K562 (cell line): ENCODE data around the gene PPA1. TPM values are rescaled to one million over a fixed set of nuclear protein-coding genes. Genes with fewer than 3 reads are reported as not detected.

ENCODE experiments used
- ATAC-seq: fragments of 200-7000 bp; cut with Tn5 transposase; 3 replicates; pipeline ENCODE4 v1.9.1; 2020; ENCODE audit warnings: moderate library complexity
- BruUV-seq: library from RNA; stranded (reverse); fragments of 400-500 nt; replicated peaks from 2 replicates; lab custom pipeline; 2021; lab: Mats Ljungman, UMichigan
- CTCF ChIA-PET: fragments of 300-600 bp; formaldehyde crosslinking; extraction: SDS; loops from one replicate; lab custom pipeline; 2021; ENCODE audit warnings: low intra/inter-chr PET ratio; lab: Yijun Ruan, JAX
- POLR2A ChIA-PET: fragments of 300-600, 350-650 bp; sonication (Branson Sonifier 250); formaldehyde crosslinking; extraction: SDS; loops from one replicate; lab custom pipeline; 2021; ENCODE audit warnings: antibody characterized with exemption, inconsistent platforms; lab: Yijun Ruan, JAX
- DNase-seq, 4 experiments: peaks; one replicate each; pipeline versions ENCODE4 v3.0.0 to v3.0.0-alpha.2; 2011 to 2018; ENCODE audit warnings: low spot score in 3 of 4, mixed read lengths in 3 of 4; ENCODE audit errors: extremely low read depth in 1 of 4
- FAIRE-seq: peaks from 2 replicates; lab custom pipeline; 2011; peaks lifted over from hg19 to GRCh38; lab: Jason Lieb, UNC
- H2AFZ ChIP-seq: 2 replicates; pipeline ENCODE4 v1.6.0; 2011; ENCODE audit warnings: low read depth, low read length, control low read depth, inconsistent platforms
- H3K27ac ChIP-seq: fragments of 200-600 bp; 3 replicates; pipeline ENCODE4 v1.8.0; 2011; ENCODE audit warnings: low read depth, mild to moderate bottlenecking, control low read depth, inconsistent platforms, low read length, moderate library complexity, mixed read lengths; ENCODE audit errors: extremely low read depth
- H3K27me3 ChIP-seq, 2 experiments: fragments of 300-600 bp in 1 of 2; 2 replicates in 1 of 2; 3 replicates in 1 of 2; pipeline versions ENCODE4 v1.6.0 to v1.8.0; 2011; ENCODE audit warnings: inconsistent platforms in 2 of 2, low read length in 2 of 2, mild to moderate bottlenecking in 1 of 2, mixed read lengths in 1 of 2, moderate library complexity in 1 of 2; ENCODE audit not compliant: control insufficient read depth in 2 of 2, insufficient read depth in 2 of 2
- H3K36me3 ChIP-seq: fragments of 300-600 bp; 3 replicates; pipeline ENCODE4 v1.8.0; 2011; ENCODE audit warnings: mild to moderate bottlenecking, low read length, inconsistent platforms; ENCODE audit not compliant: control insufficient read depth, insufficient read depth
- H3K4me1 ChIP-seq, 2 experiments: fragments of 200-600 bp in 1 of 2; replicated peaks in 1 of 2; 2 replicates in 1 of 2; 3 replicates in 1 of 2; pipeline versions ENCODE4 v1.5.1 to v1.8.0; 2011; ENCODE audit warnings: inconsistent platforms in 2 of 2, low read length in 2 of 2, mild to moderate bottlenecking in 1 of 2, mixed read lengths in 1 of 2, moderate library complexity in 1 of 2; ENCODE audit not compliant: control insufficient read depth in 2 of 2, insufficient read depth in 2 of 2
- H3K4me2 ChIP-seq: 2 replicates; pipeline ENCODE4 v1.6.1; 2011; ENCODE audit warnings: low read length, control low read depth, inconsistent platforms, mixed read lengths; ENCODE audit not compliant: insufficient read depth
- H3K4me3 ChIP-seq: fragments of 200-600 bp; sonication (generic), shearing (Covaris generic); 2 replicates; pipeline ENCODE4 v1.5.1; 2016; ENCODE audit warnings: control low read depth, inconsistent platforms
- H3K79me2 ChIP-seq: fragments of 200-600 bp; 3 replicates; pipeline ENCODE4 v1.8.0; 2011; ENCODE audit warnings: low read length, inconsistent platforms; ENCODE audit not compliant: control insufficient read depth, insufficient read depth
- H3K9ac ChIP-seq, 2 experiments: 2 replicates each; pipeline versions ENCODE4 v1.6.0 to v1.6.1; 2011; ENCODE audit warnings: low read depth in 2 of 2, low read length in 2 of 2, control low read depth in 1 of 2, inconsistent platforms in 1 of 2, mild to moderate bottlenecking in 1 of 2, mixed read lengths in 1 of 2; ENCODE audit not compliant: insufficient read depth in 1 of 2
- H3K9me1 ChIP-seq: one replicate; pipeline ENCODE4 v1.6.0; 2011; ENCODE audit warnings: inconsistent platforms, mild to moderate bottlenecking, low read length, moderate library complexity; ENCODE audit not compliant: control insufficient read depth, insufficient read depth
- H3K9me3 ChIP-seq: replicated peaks from 2 replicates; pipeline ENCODE4 v1.5.1; 2011; ENCODE audit warnings: low read depth, low read length, inconsistent platforms; ENCODE audit not compliant: control insufficient read depth, insufficient read depth
- H4K20me1 ChIP-seq: replicated peaks from 2 replicates; pipeline ENCODE4 v1.6.1; 2011; ENCODE audit warnings: low read length, inconsistent platforms, mixed read lengths; ENCODE audit not compliant: control insufficient read depth, insufficient read depth
- ATF1 ChIP-seq, 2 experiments: fragments of 450-650 bp in 1 of 2; IDR thresholded peaks; 2 replicates each; pipeline ENCODE4 v1.6.1; 2016; ENCODE audit warnings: missing compliant biosample characterization in 1 of 2, missing genetic modification characterization in 1 of 2
- COPS2 ChIP-seq: fragments of 450-650 bp; conservative IDR thresholded peaks from 2 replicates; pipeline ENCODE4 v1.6.1; 2016; ENCODE audit warnings: mild to moderate bottlenecking, moderate library complexity
- DACH1 ChIP-seq: fragments of 450-650 bp; IDR thresholded peaks from 2 replicates; pipeline ENCODE4 v1.6.1; 2018; ENCODE audit not compliant: partially characterized antibody
- MCM2 ChIP-seq: fragments of 450-650 bp; IDR thresholded peaks from 2 replicates; pipeline ENCODE4 v1.6.1; 2017; ENCODE audit warnings: low read depth, mild to moderate bottlenecking
- MYBL2 ChIP-seq, 2 experiments: fragments of 450-650 bp in 1 of 2; sonication (generic) in 1 of 2; formaldehyde crosslinking in 1 of 2; IDR thresholded peaks; 2 replicates each; pipeline versions ENCODE4 v1.6.1 to v1.8.1; 2017 to 2022; ENCODE audit warnings: borderline replicate concordance in 1 of 2, inconsistent platforms in 1 of 2, low read depth in 1 of 2, mild to moderate bottlenecking in 1 of 2, missing genetic modification reagents in 1 of 2, moderate library complexity in 1 of 2
- NR2C2 ChIP-seq, 2 experiments: fragments of 200-800 bp in 1 of 2; sonication (Bioruptor generic) in 1 of 2; sonication (generic) in 1 of 2; formaldehyde crosslinking in 1 of 2; IDR thresholded peaks; 2 replicates each; pipeline versions ENCODE4 v1.6.1 to v1.8.0; 2016 to 2022; ENCODE audit warnings: mild to moderate bottlenecking in 1 of 2, missing compliant biosample characterization in 1 of 2, missing genetic modification characterization in 1 of 2, missing genetic modification reagents in 1 of 2
- RAD51 ChIP-seq: fragments of 450-650 bp; IDR thresholded peaks from 2 replicates; pipeline ENCODE4 v1.7.1; 2016; ENCODE audit warnings: low read depth, mild to moderate bottlenecking, borderline replicate concordance
- SMARCA4 ChIP-seq: fragments of 450-650 bp; IDR thresholded peaks from 2 replicates; pipeline ENCODE4 v1.6.1; 2016
- SPI1 ChIP-seq: IDR thresholded peaks from 2 replicates; pipeline ENCODE4 v1.6.1; 2011; ENCODE audit warnings: low read depth, low read length, control low read depth, borderline replicate concordance
- TEAD1 ChIP-seq, 2 experiments: fragments of 450-650 bp in 1 of 2; sonication (generic) in 1 of 2; formaldehyde crosslinking; IDR thresholded peaks; 2 replicates each; pipeline versions ENCODE4 v1.4.0 to v1.8.0; 2020 to 2022; ENCODE audit warnings: mild to moderate bottlenecking in 2 of 2, missing genetic modification reagents in 1 of 2
- TEAD4 ChIP-seq, 2 experiments: sonication (generic) in 1 of 2; formaldehyde crosslinking in 1 of 2; IDR thresholded peaks; 2 replicates each; pipeline versions ENCODE4 v1.6.1 to v1.8.0; 2012 to 2022; ENCODE audit warnings: borderline replicate concordance in 1 of 2, inconsistent platforms in 1 of 2, low read length in 1 of 2, mild to moderate bottlenecking in 1 of 2, missing genetic modification reagents in 1 of 2
- TRIM24 ChIP-seq, 2 experiments: fragments of 450-650 bp; IDR thresholded peaks; 2 replicates each; pipeline ENCODE4 v1.6.1; 2016
- XRCC3 ChIP-seq: fragments of 450-650 bp; IDR thresholded peaks from 2 replicates; pipeline ENCODE4 v1.6.1; 2017; ENCODE audit warnings: mild to moderate bottlenecking, moderate library complexity
- ZZZ3 ChIP-seq: fragments of 450-650 bp; IDR thresholded peaks from 2 replicates; pipeline ENCODE4 v1.6.1; 2016; ENCODE audit warnings: antibody characterized with exemption, mild to moderate bottlenecking, moderate library complexity
- WGBS: fragments of 100-300 bp; shearing (Covaris generic); methylation state at CpG from one replicate; pipeline ENCODE4 v1.1.6; 2016; ENCODE audit warnings: low coverage, mixed read lengths; ENCODE audit not compliant: insufficient coverage; ENCODE audit errors: missing lambda C conversion rate; 5-methylcytosine and 5-hydroxymethylcytosine counted together
- in situ Hi-C: fragments of 300-500 bp; cut with MboI; formaldehyde crosslinking; loops from 4 replicates; pipeline ENCODE4 v1.15.0; 2018; ENCODE audit warnings: inconsistent platforms, mixed read lengths
- intact Hi-C: fragments of 100-400 bp; cut with micrococcal nuclease; formaldehyde crosslinking; loops from 2 replicates; pipeline ENCODE4 v1.14.2; 2022
- polyA plus RNA-seq, 8 experiments: library from polyadenylated mRNA; depleted of rRNA in 4 of 8; stranded (reverse) in 5 of 8; unstranded in 3 of 8; fragments of >200 nt; fragmentation: Nextera tagmentation in 2 of 8; fragmentation: Illumina TruSeq in 1 of 8; extraction: Ambion mirVana in 2 of 8; extraction: Trizol in 1 of 8; gene quantifications; 2 replicates each; pipeline versions ENCODE4 v1.2.1 to v1.2.3, GENCODE V29; 2011 to 2014; ENCODE audit warnings: inconsistent platforms in 1 of 8, missing spikeins in 1 of 8
- total RNA-seq, 7 experiments: library from RNA; depleted of rRNA in 6 of 7; stranded (reverse); fragments of >200 nt in 6 of 7; fragmentation: Illumina TruSeq in 2 of 7; extraction: Trizol in 2 of 7; gene quantifications; 2 replicates each; pipeline versions ENCODE4 v1.2.1 to v1.2.3, GENCODE V29; 2011 to 2021; ENCODE audit warnings: low replicate concordance in 1 of 7
- TF ChIP-seq, protein P1 (sequence below): fragments of 450-650 bp; IDR thresholded peaks from 2 replicates; pipeline ENCODE4 v1.7.0; 2016; ENCODE audit warnings: borderline replicate concordance
- TF ChIP-seq, protein P2 (sequence below): fragments of 450-650 bp; IDR thresholded peaks from 2 replicates; pipeline ENCODE4 v1.6.1; 2016; ENCODE audit warnings: mild to moderate bottlenecking
- TF ChIP-seq, protein P3 (sequence below): sonication (generic); formaldehyde crosslinking; IDR thresholded peaks from 2 replicates; pipeline ENCODE4 v1.8.0; 2022; ENCODE audit warnings: mild to moderate bottlenecking, missing genetic modification reagents

PPA1 gene
- total and polyA plus RNA-seq, 9 of the 15 experiments (the other 6 are each of a cell fraction or from before 2014, with no cell fraction given): 301 to 635 (median 471) TPM

DNA sequence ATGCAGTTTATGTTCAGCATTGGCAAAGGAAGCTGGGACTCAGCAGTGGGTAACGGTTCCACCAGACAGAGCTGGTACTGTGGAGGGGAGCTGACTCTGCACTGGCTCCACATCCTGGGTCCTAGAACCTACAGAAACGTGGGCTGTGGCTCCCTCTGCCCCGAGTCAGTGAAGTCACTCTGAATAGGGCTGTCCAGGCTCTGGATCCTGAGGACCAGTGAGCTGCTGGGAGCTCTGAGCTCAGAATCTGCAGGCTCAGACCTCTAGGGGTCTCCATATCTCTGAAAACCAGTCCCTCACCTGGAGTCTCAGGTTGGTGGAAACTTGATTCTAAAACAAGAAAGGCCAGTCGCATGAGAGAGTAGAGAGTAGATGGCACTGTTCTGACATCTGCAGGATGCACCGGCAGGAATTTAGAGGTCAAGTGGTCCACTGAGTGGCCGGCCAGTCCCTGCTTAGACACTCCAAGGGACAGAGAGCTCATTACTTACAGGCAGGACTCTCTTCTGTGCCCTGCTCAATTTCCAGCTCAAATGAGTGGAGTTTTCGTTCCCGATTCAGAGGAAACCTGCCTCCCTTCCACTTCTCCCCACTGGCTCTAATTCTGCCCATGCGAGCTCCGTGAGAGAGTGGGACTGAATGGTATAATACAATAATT is 31.9 kb upstream of the PPA1 start:
- Histone ChIP-seq H4K20me1 (peaks cover 5% of the 10 kb centered on the region; the same call in 1 of the 2 replicates), H3K9ac (no peak overlapping the region), H3K9me3 (no peaks in the 10 kb centered on the region), H3K79me2 (no peaks in the 10 kb centered on the region), H3K9me1 (no peaks in the 10 kb centered on the region), H3K27me3 (peaks cover 20 to 57% of the 10 kb centered on the region in 2 experiments), H2AFZ (no peak overlapping the region), H3K4me1 (peaks cover 0 to 5% of the 10 kb centered on the region in 2 experiments; a peak in 2 of 5 replicates), H3K27ac (no peak overlapping the region), H3K4me2 (no peak overlapping the region), H3K4me3 (no peak overlapping the region), H3K36me3 (no peaks in the 10 kb centered on the region)
- DNase-seq (peak; percentile 47 to 67 (median 58)), FAIRE-seq (peak; percentile 54), ATAC-seq (peak; percentile 94)
- no TSS peak for BruUV-seq
- ChIA-PET CTCF (interaction anchor here (0.6 to 1.6 kb wide), 4 partner anchors 44 to 272 kb away, joined by 3 to 8 read pairs (median 4); no protein-coding TSS in a partner anchor), POLR2A (interaction anchor here (0.7 to 1.6 kb wide), 8 partner anchors 10 to 117 kb away, joined by 3 to 15 read pairs (median 3); no protein-coding TSS in a partner anchor)
- intact Hi-C loops (loop anchor here (1.0 to 5.0 kb wide), 3 partner anchors 66 to 100 kb away; no protein-coding TSS in a partner anchor), in situ Hi-C loops (no loop called here)
- WGBS: 2% methylated on average over 10 of the region's 10 CpGs
- no peak for TF ChIP-seq TEAD1 (CRISPR knock-in tag; IDR thresholded peaks at IDR 0.05)
- TF ChIP-seq TEAD4 (IDR thresholded peaks at IDR 0.05; ENCODE audit: low read length): no peak
- TF ChIP-seq TEAD4 (CRISPR knock-in tag; IDR thresholded peaks at IDR 0.05; ENCODE audit: borderline replicate concordance): no peak
- TF ChIP-seq RAD51: no peak
- no peak for TF ChIP-seq XRCC3
- TF ChIP-seq SPI1: no peak
- TF ChIP-seq, protein P1, sequence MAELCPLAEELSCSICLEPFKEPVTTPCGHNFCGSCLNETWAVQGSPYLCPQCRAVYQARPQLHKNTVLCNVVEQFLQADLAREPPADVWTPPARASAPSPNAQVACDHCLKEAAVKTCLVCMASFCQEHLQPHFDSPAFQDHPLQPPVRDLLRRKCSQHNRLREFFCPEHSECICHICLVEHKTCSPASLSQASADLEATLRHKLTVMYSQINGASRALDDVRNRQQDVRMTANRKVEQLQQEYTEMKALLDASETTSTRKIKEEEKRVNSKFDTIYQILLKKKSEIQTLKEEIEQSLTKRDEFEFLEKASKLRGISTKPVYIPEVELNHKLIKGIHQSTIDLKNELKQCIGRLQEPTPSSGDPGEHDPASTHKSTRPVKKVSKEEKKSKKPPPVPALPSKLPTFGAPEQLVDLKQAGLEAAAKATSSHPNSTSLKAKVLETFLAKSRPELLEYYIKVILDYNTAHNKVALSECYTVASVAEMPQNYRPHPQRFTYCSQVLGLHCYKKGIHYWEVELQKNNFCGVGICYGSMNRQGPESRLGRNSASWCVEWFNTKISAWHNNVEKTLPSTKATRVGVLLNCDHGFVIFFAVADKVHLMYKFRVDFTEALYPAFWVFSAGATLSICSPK: no peak
- TF ChIP-seq, protein P2, sequence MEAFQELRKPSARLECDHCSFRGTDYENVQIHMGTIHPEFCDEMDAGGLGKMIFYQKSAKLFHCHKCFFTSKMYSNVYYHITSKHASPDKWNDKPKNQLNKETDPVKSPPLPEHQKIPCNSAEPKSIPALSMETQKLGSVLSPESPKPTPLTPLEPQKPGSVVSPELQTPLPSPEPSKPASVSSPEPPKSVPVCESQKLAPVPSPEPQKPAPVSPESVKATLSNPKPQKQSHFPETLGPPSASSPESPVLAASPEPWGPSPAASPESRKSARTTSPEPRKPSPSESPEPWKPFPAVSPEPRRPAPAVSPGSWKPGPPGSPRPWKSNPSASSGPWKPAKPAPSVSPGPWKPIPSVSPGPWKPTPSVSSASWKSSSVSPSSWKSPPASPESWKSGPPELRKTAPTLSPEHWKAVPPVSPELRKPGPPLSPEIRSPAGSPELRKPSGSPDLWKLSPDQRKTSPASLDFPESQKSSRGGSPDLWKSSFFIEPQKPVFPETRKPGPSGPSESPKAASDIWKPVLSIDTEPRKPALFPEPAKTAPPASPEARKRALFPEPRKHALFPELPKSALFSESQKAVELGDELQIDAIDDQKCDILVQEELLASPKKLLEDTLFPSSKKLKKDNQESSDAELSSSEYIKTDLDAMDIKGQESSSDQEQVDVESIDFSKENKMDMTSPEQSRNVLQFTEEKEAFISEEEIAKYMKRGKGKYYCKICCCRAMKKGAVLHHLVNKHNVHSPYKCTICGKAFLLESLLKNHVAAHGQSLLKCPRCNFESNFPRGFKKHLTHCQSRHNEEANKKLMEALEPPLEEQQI: no peak
- TF ChIP-seq NR2C2 (CRISPR knock-in tag; IDR thresholded peaks at IDR 0.05): no peak
- no peak for TF ChIP-seq NR2C2 (tag; IDR thresholded peaks at IDR 0.05)
- no peak for TF ChIP-seq TRIM24 (IDR thresholded peaks at IDR 0.05)
- no peak for TF ChIP-seq MYBL2 (IDR thresholded peaks at IDR 0.05; ENCODE audit: low read depth)
- TF ChIP-seq MYBL2 (CRISPR knock-in tag; IDR thresholded peaks at IDR 0.05; ENCODE audit: borderline replicate concordance): no peak
- no peak for TF ChIP-seq MCM2
- no peak for TF ChIP-seq COPS2
- no peak for TF ChIP-seq ATF1 (CRISPR knock-in tag; IDR thresholded peaks at IDR 0.05)
- no peak for TF ChIP-seq ATF1 (tag; IDR thresholded peaks at IDR 0.05)
- TF ChIP-seq, protein P3, sequence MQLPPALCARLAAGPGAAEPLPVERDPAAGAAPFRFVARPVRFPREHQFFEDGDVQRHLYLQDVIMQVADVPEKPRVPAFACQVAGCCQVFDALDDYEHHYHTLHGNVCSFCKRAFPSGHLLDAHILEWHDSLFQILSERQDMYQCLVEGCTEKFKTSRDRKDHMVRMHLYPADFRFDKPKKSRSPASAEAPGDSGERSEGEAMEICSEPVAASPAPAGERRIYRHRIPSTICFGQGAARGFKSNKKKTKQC (CRISPR knock-in tag): no peak
- no peak for TF ChIP-seq DACH1
- TF ChIP-seq SMARCA4: 0 out of 2 replicates have a peak, but pooled peaks have one; percentile 21
- no peak for TF ChIP-seq ZZZ3
